WTC11 (cell line): ENCODE measurements around the gene CXCL17.

ENCODE experiments used
- CTCF ChIP-seq: fragments of 200-600 bp; IDR thresholded peaks from 2 replicates; pipeline ENCODE4 v1.8.0; 2022; ENCODE audit warnings: antibody characterized with exemption
- TF ChIP-seq, protein P1 (sequence below): fragments of 250-450 bp; sonication (Bioruptor Pico); IDR thresholded peaks from 2 replicates; pipeline ENCODE4 v1.8.0; 2021; ENCODE audit warnings: mild to moderate bottlenecking

GRCh38 chr19:42431486-42431885 is 11.3 kb downstream of the CXCL17 start:
- no peak for TF ChIP-seq CTCF
- TF ChIP-seq, protein P1, sequence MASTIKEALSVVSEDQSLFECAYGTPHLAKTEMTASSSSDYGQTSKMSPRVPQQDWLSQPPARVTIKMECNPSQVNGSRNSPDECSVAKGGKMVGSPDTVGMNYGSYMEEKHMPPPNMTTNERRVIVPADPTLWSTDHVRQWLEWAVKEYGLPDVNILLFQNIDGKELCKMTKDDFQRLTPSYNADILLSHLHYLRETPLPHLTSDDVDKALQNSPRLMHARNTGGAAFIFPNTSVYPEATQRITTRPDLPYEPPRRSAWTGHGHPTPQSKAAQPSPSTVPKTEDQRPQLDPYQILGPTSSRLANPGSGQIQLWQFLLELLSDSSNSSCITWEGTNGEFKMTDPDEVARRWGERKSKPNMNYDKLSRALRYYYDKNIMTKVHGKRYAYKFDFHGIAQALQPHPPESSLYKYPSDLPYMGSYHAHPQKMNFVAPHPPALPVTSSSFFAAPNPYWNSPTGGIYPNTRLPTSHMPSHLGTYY: no peak
